Ascending aorta (tissue), 2 donors: ENCODE results near the gene OSMR. TPM values are rescaled to one million over a fixed set of nuclear protein-coding genes. Genes with fewer than 3 reads are reported as not detected.

Experiments
- DNase-seq, 2 donors: peaks; one replicate each; pipeline ENCODE4 v3.0.0-alpha.2; 2019; ENCODE audit warnings: low spot score in 2 of 2
- H3K27ac ChIP-seq, 2 donors: fragments of 200-600 bp; sonication (generic); one replicate each; pipeline ENCODE4 v1.5.1; 2016 to 2017; ENCODE audit warnings: mild to moderate bottlenecking in 1 of 2
- H3K27me3 ChIP-seq: fragments of 200-600 bp; sonication (generic); one replicate; pipeline ENCODE4 v1.5.1; 2017
- H3K36me3 ChIP-seq, 2 donors: fragments of 200-600 bp; sonication (generic); one replicate each; pipeline ENCODE4 v1.5.1; 2016
- H3K4me1 ChIP-seq, 2 donors: fragments of 200-600 bp; sonication (generic); one replicate each; pipeline ENCODE4 v1.5.1; 2016 to 2017; ENCODE audit warnings: mild to moderate bottlenecking in 1 of 2
- H3K4me3 ChIP-seq, 2 donors: fragments of 200-600 bp; sonication (generic); one replicate each; pipeline ENCODE4 v1.5.1; 2016 to 2017; ENCODE audit warnings: mild to moderate bottlenecking in 1 of 2
- H3K9me3 ChIP-seq, 2 donors: fragments of 200-600 bp; sonication (generic); one replicate each; pipeline ENCODE4 v1.5.1; 2016
- CTCF ChIP-seq, 3 experiments: fragments of 200-600 bp in 2 of 3; fragments of 450-650 bp in 1 of 3; sonication (generic) in 2 of 3; IDR thresholded peaks; one replicate each; pipeline ENCODE4 v1.5.1; 2016 to 2019; ENCODE audit warnings: antibody characterized with exemption in 3 of 3, mild to moderate bottlenecking in 1 of 3, moderate library complexity in 1 of 3
- intact Hi-C: fragments of 100-400 bp; cut with DNase I; formaldehyde crosslinking; loops from one replicate; pipeline ENCODE4 v1.15.1; 2023
- total RNA-seq: library from RNA; depleted of rRNA; stranded (reverse); fragments of >200 nt; gene quantifications from one replicate; pipeline ENCODE4 v1.1.0, GENCODE V29; 2016

The OSMR gene
- total RNA-seq, 1 donor from 2014 or later = 52.4 TPM

- no peaks in the 10 kb centered on the region for H3K9me3 ChIP-seq
- intact Hi-C loops = loop anchor here (1.0 to 5.0 kb wide), 3 partner anchors 142 to 427 kb away; no protein-coding TSS in a partner anchor
- peak; percentile 79 to 87 (median 81) for TF ChIP-seq CTCF (IDR thresholded peaks at IDR 0.05)
- no peaks in the 10 kb centered on the region for H3K4me1 ChIP-seq
- H3K27me3 ChIP-seq = no peaks in the 10 kb centered on the region
- H3K27ac ChIP-seq = no peak overlapping the region
- no peaks in the 10 kb centered on the region for H3K36me3 ChIP-seq
- peak; percentile 23 to 86 for DNase-seq
- no peak overlapping the region for H3K4me3 ChIP-seq
These were observed 36.1 kb upstream of the OSMR start for GRCh38 chr5:38809388-38810359.

DNA sequence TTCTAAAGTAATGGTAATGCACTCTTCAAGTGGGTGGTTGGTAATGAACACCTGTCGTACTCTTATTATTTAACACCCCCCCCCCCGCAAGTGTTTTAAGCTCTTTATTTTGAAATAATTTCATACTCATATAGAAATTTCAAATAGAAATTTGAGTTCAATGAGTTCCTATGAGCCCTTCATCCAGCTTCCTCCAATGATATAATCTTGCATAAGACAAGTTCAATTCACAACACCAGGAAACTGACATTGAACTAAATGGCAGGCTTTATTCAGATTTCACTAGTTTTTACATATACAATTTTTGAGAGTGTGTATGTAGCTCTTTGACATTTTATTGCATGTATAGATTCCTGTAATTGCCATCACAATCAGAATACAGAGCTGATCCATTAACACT lies 30.9 kb upstream of the OSMR start:
- Histone ChIP-seq H3K4me3 (no peak overlapping the region), H3K36me3 (peaks cover 0 to 3% of the 10 kb centered on the region in 2 donors), H3K4me1 (no peaks in the 10 kb centered on the region), H3K27ac (no peak overlapping the region), H3K9me3 (no peaks in the 10 kb centered on the region), H3K27me3 (no peaks in the 10 kb centered on the region)
- intact Hi-C loops = no loop called here
- TF ChIP-seq CTCF (IDR thresholded peaks at IDR 0.05) = no peak
- DNase-seq = no peak

DNA sequence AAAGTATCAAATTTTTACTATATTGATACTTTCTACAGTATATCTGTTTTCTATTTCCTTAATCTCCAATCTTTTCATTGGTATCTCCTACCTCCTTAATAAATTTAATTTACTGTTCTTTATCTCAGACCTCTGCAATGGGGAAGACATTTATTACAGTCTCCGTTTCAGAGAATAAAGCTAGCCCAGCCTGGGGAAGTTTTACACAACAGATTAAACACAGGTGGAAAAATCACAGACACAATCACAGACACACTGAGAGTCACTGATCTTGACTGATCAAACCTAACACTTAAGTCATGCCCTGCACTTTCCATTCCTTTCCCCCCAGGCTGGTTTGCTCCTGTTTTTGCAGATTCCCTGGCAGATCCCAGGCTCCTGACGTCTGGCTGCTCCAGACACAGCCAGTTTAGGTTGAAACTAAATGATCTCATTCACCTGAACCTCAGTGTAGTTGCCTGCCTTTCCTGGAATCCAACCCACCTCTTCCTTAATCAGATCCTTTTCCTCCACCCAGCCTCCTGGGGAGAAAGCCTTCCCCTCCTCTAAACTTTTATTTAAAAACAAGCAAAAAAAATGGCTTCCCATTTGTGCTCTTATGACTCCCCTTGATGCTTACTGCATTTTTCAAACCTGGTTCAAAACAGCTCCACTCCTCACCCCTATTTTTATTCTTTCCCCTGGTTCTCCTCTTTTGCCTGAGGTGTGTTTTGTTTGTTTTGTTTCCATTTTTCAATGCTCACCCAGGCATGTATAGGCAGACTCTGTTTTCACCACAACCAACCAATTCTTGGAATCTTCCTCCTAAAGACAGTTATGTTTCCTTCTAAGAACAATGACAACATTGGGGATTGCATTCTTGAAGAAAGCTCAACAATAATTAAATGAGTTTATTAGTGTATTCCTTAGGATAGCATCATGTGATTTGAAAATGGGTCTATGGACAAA lies 29.5 kb upstream of the OSMR start:
- intact Hi-C loops = no loop called here
- TF ChIP-seq CTCF (IDR thresholded peaks at IDR 0.05) = no peak

DNA sequence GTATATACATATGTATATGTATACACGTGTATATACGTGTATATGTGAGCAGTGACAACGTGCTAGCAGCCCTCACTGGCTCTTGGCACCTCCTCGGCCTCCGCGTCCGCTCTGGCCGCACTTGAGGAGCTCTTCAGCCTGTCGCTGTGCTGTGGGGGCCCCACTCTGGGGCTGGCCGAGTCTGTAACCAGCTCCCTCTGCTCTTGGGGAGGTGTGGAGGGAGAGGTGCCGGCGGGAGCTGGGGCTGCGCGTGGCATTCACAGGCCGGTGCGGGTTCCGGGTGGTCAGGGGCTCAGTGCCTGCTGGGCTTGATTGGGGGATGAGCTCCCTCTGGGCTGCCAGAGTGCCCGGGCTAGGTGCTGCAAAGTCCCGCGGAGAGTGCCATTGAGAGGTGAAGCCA lies 24.1 kb upstream of the OSMR start:
- intact Hi-C loops = no loop called here
- Histone ChIP-seq H3K27me3 (no peaks in the 10 kb centered on the region), H3K27ac (no peak overlapping the region), H3K9me3 (no peaks in the 10 kb centered on the region), H3K4me1 (peaks cover 0 to 2% of the 10 kb centered on the region in 2 donors), H3K4me3 (no peak overlapping the region), H3K36me3 (peaks cover 0 to 16% of the 10 kb centered on the region in 2 donors)
- DNase-seq = no peak
- no peak for TF ChIP-seq CTCF (IDR thresholded peaks at IDR 0.05)

More for the DNA sequence above, 29.5 kb upstream of the OSMR start:
- Histone ChIP-seq H3K27me3 (no peaks in the 10 kb centered on the region), H3K9me3 (no peaks in the 10 kb centered on the region), H3K4me3 (no peak overlapping the region), H3K27ac (no peak overlapping the region), H3K36me3 (peaks cover 0 to 3% of the 10 kb centered on the region in 2 donors), H3K4me1 (no peaks in the 10 kb centered on the region)
- DNase-seq = no peak

- no peaks in the 10 kb centered on the region for H3K9me3 ChIP-seq
- no peaks in the 10 kb centered on the region for H3K27me3 ChIP-seq
- no peak overlapping the region for H3K27ac ChIP-seq
- DNase-seq = no peak
- H3K4me3 ChIP-seq = no peak overlapping the region
- TF ChIP-seq CTCF (IDR thresholded peaks at IDR 0.05) = no peak
- H3K36me3 ChIP-seq = peaks cover 8 to 21% of the 10 kb centered on the region in 2 donors
- peaks cover 0 to 2% of the 10 kb centered on the region in 2 donors for H3K4me1 ChIP-seq
- intact Hi-C loops = no loop called here
These were observed 22.3 kb upstream of the OSMR start for GRCh38 chr5:38823503-38823902.
